ENCODE results near the gene MADCAM1.
"Not testable (repeated sequence)": the region's sequence is repeated elsewhere in the genome, so short reads cannot be mapped to it uniquely, and the experiment has no call there.

Gene MADCAM1

DNA sequence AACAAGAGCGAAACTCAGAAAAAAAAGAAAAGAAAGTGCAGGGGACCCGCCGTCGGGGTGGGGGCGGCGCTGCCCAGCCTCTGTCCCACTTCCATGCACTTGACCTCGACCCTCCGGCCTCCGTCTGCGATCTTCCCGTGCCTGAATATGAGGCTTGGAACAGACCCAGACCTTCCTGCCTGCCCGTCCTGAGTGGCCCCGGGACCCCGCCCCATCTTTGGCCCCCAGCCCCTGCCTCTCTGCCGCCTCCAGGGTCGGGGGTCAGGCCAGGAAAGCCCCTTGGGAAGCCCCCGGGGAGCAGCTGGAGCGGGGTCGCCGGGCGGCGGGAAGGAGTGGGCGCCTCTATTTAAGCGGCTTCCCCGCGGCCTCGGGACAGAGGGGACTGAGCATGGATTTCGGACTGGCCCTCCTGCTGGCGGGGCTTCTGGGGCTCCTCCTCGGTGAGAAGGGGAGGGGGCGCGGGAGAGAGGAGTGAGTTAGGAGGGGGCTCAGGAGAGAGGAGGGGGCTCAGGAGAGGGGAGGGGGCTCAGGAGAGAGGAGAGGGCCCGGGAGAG is at the start of gene MADCAM1:
MADCAM1 (plus strand) TSS at position 375 of the 554 bp plus-strand sequence; CDS start at position 389, 14 bp downstream.
- DNase-seq, result no peak

DNA sequence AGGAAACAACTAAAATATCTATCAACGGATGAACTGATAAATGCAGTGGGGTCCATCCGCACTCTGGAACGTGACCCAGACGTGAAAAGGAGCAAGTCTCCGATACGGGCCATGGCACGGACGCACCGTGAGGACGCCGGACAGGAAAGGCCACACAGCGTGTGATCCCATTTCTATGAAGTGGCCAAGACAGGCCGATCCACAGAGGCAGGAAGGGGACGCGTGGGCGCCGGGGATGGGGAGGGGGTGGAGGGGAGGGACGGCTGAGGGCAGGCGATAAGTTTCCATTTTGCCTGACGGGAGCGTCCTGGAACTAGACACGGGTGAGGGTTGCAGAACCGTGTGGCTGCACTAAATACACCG is 49.2 kb upstream of the MADCAM1 start:
- no peak for DNase-seq

DNA sequence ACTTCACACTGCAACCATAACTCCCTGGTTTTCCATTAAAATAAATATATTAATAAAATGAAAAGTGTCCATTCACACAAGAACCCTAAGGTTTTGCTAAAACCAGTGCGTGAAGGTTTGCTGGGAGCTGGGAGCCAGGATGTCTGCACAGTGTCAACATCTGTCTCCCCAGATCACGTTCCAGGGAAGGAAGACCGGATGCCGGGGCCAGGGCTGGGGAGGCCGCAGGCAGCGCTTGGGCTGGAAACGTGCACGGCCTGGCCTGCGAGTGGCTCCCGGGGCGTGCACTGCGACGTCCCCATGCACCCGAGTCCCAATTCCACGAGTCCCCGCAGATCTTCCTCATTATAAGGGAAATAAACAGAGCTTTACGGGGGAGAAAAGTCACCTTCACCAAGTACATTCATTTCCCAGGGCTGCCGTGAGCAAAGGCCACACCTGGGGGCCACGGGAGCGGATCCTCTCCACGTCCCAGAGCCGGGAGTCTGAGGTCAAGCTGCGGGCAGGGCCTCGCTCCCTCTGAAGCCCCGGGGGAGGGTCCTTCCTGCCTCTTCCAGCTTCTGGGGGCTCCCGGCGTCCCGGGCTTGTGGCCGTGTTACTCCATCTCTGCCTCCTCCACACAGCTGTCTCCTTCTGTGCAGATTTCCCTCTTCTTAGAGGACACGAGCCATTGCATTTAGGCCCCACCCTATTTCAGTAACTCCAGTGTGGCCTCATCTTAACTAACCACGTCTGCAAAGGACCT is 48.3 kb upstream of the MADCAM1 start:
- no peak for DNase-seq

DNA sequence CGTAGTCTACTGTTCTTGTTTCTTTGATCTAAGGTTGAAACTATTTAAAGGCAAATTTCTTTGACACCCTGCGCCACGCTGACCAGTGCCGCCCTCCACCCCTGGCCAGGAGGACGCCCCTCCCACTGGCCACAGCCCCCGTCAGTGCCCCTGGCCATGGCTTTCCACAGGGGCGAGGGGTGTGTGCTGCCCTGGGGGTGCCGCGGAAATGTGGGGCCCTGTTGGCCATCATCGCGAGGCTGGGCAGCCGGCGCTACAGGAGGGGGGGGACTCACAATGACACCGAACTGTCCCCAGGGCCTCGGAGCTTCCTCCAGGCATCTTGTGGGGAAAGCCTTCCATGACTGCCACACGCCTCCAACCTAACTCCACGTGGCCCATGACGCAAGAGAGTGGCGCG is 46.4 kb upstream of the MADCAM1 start:
- DNase-seq, result no peak

DNA sequence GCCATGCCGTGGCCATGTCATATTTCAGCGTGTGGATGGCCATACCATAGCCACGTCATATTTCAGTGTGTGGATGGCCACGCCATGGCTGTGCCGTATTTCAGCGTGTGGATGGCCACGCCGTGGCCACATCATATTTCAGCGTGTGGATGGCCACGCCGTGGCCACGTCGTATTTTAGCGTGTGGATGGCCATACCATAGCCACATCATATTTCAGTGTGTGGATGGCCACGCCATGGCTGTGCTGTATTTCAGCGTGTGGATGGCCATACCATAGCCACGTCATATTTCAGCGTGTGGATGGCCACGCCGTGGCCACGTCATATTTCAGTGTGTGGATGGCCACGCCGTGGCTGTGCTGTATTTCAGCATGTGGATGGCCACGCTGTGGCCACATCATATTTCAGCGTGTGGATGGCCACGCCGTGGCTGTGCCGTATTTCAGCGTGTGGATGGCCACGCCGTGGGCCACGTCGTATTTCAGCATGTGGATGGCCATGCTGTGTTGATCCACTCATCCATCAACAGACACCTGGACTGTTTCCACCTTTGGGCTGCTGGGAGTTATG is 45.3 kb upstream of the MADCAM1 start:
- not testable (repeated sequence) for DNase-seq

DNA sequence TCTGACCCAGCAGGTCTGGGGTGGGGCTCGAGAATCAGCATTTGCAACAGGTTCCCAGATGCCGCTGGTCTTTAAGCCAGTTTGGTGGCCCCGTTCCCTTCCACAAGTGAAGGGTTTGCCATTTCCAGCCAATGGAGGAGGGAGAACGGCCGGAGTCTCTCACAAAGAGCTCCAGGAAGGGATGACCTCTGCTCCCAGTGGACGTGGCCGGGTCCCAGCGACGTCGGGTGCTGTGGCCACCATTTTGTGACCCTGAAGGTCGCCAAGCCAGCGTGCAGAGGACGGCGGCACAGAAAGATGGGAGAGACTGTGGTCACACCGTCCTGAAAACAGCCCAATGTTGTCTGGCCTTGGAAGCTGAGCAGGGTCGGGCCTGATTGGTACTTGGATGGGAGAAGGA is 43.5 kb upstream of the MADCAM1 start:
- no peak for DNase-seq

DNA sequence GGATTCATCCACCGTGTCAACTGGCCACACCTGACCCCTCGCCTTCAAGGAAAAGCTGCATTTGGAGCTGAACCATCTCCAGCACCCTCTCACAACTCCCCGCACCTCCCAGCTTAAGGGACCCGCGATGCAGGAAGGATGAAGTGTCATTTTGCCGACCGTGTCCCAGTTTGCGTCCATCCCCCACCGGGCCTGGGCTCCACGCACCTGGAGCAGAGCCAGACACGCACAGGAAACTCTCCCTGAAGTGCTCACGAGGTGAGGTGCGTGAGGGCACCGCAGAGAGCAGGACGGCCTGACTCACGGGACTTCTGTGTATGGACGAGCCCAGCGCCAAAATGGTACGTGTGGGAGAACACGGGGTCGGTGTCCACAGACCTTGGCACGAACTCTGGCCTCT is 42.7 kb upstream of the MADCAM1 start:
- DNase-seq, result no peak

DNA sequence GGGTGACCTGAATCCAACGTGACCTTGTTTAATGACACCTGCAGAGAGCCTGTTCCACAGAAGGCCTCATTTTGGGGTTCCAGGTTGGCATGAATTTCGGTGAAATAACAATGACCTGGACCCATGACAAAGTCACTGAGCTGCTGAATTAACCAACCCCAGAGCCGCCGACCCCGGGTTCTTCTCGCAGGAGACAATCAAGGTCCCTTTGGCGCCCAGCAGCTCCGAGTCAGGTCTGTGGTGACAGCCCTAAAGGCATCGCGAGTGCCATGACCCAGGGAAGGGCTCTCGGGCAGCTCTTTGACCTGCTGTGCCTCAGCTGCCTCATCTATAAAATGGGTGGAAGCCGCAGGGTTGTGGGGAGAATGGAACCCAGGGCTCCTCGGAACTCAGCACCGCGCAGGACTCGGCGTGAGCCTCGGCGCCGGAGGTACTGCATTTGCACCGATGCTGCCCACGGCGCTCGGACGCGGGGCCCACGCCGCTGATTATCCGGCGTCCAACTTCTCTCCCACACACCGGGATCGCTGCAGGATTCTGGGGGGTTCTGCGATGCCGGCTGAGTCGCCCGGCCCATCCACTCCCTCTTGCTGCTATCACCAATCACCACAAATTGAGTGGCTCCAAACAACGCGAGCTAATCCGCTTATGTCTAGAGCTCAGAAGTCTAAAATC is 41.1 kb upstream of the MADCAM1 start:
- DNase-seq, result no peak

DNA sequence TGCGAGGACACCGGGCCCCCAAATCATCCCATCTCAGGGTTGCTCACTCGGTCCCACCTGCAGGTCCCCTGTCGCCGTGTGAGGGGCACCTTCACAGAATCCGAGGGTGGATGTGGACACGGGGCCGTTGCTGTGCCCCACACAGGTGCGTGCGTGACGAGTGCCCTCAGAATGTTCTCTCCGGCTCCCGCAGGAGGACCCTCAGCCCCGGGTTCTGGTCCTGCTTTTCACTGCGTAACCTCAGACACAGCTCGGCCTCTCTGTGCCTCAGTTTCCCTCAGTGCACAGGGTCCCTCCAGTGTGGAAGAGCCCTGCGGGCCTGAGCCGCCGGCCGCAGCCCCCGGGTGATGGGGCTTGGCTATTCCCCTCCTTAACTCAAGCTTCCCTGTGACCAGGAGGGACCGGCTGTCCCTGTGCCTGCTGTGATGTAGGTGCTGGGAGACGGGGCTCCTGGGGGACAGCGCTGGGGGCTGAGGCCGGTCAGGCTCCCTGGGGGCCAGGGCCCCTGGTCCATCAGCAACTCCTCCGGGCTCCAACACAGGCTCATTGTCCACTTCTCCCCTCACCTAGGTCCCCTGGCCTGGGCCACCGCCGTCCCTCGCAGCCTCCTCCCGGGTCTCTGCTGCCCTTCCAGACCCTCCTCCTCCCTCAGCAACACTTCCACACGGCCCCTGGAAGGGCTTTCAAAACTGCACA is 40.3 kb upstream of the MADCAM1 start:
- no peak for DNase-seq

DNA sequence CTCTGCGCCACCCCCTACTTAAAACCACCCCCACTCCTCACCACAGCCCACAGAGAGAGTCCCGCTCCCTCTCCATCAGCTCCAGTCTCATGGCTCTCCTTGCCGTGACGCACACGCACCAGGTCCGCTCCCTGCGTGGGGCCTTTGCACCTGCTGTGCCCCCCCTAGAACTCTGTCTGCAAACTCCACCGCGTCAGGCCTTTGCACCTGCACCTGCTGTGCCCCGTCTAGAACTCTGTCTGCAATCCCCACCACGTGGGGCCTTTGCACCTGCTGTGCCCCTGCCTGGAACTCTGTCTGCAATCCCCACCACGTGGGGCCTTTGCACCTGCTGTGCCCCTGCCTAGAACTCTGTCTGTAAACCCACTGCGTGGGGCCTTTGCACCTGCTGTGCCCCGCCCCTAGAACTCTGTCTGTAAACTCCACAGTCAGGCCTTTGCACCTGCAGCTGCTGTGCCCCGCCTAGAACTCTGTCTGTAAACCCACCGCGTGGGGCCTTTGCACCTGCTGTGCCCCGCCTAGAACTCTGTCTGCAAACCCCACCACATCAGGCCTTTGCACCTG is 39.7 kb upstream of the MADCAM1 start:
- DNase-seq, result no peak

DNA sequence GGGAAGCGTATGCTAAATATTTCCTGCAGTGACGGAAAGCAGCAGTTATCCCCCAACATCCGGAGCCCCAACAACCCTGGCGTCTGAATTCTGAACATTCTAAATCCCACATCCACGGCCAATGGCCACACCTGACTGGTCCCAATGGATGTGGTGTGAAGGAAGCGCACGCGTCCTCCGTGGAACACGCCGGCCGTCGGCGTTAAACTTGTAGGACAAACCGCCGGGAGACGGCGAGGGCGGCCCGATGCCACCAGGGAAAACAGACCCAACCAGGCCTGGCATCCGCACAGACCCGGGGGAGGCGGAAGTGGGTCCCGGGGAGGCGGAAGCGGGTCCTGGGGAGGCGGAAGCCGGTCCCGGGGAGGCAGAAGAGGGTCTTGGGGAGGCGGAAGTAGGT is 38.6 kb upstream of the MADCAM1 start:
- DNase-seq, result no peak

DNA sequence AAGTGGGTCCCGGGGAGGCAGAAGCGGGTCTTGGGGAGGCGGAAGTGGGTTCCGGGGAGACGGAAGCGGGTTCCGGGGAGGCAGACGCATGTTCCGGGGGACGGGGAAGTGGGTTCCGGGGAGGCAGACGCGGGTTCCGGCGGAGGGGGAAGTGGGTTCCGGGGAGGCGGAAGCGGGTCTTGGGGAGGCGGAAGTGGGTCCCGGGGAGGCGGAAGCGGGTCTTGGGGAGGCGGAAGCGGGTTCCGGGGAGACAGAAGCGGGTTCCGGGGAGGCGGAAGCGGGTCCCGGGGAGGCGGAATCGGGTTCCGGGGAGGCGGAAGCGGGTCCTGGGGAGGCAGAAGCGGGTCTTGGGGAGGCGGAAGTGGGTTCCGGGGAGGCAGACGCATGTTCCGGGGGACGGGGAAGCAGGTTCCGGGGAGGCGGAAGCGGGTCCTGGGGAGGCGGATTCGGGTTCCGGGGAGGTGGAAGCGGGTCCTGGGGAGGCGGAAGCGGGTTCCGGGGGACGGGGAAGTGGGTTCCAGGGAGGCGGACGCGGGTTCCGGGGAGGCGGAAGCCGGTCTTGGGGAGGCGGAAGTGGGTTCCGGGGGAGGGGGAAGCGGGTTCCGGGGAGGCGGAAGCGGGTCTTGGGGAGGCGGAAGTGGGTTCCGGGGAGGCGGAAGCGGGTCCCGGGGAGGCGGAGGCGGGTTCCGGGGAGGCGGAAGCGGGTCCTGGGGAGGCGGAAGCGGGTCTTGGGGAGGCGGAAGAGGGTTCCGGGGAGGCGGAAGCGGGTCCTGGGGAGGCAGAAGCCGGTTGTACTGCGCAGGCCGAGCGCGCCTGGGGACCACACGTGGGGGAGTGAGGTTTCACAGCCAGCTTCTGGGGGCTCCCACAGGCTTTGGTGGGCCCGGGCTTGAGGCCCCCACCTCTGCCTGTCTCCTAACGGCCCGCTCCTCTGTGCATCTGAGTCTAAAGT is 37.9 kb upstream of the MADCAM1 start:
- DNase-seq, result no peak

DNA sequence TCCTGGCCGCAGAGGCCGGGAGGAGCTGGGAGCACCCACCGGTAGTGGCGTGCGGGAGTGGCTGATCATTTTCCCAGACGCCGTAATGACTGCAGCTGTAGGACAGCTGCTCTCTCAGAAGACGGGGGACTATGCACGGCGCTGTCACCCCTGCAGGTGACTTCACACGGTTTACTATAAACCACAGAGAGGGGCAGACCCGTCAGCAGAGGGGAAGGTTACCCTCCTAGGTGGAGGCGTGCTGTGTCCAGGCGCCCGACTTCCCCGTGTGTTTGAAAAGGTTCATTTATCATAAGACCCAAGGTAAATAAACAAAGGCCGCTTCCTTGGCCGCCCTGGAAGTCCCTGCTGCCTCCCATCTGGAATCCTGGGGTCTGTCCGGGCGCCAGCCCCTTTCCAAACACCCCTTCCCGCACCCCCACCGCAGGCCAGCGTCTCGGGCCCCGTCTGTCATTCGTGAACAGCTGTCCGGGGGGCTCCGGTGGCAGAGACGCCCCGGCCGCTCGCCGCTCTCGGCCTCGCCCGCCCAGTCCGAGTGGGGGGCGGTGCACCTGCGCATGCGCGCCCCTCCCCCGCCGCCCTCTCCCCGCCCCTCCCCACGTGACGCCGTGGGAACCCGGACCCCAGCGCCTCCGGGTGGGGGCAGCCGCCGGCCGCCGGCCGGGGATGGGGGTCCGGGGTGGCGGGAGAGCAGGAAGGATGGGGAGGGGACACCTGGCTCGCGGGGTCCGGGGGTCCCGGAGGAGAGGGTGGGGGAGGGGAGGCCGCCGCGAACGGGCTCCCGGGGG is 36.4 kb upstream of the MADCAM1 start:
- peak in 1 of 6 experiments; percentile 20 for DNase-seq

DNA sequence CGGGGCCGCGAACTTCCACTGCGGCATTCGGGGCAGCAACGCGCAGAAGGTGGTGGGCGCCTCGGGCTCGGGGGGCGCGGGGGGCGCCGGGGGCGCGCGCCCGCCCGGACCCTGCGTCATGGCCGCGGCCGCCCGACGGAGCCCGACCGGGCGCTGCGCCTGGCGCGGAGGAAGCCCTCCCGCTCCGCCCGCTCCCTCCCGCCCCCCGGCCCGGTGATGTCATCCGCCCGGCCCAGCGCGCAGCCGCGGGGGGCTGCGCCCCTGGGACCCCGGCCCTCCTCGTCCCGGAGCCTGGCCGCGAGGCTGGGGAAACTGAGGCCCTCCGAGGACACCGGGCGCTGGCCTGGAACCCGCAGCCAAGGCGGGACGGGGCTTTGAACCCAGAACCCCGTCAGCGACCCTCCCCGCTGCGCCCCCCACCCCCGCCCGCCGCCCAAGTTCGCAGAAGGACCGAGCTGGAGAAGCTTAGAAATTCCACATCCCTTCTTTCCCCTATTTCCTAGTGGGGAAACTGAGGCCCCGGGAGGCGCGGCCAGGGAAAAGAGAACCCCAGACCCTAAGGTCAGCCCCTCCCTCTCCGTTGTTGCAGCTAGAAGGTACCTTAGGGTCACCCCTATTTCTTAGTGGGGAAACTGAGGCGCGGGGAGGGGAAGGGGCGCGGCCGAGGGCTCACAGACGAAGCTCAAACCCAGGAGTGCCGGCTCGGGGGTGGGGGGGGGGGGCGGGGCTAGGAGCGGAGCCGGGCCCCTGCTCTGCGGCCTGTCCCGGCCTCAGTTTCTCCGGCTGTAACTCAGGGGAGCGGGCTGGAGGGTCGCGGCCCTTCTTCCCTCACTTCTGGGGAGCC is 35.2 kb upstream of the MADCAM1 start, which contains the start of gene SHC2:
SHC2 (minus strand) TSS at position 157 of the 844 bp plus-strand sequence; CDS start at position 120, 37 bp downstream.
- no peak for DNase-seq

DNA sequence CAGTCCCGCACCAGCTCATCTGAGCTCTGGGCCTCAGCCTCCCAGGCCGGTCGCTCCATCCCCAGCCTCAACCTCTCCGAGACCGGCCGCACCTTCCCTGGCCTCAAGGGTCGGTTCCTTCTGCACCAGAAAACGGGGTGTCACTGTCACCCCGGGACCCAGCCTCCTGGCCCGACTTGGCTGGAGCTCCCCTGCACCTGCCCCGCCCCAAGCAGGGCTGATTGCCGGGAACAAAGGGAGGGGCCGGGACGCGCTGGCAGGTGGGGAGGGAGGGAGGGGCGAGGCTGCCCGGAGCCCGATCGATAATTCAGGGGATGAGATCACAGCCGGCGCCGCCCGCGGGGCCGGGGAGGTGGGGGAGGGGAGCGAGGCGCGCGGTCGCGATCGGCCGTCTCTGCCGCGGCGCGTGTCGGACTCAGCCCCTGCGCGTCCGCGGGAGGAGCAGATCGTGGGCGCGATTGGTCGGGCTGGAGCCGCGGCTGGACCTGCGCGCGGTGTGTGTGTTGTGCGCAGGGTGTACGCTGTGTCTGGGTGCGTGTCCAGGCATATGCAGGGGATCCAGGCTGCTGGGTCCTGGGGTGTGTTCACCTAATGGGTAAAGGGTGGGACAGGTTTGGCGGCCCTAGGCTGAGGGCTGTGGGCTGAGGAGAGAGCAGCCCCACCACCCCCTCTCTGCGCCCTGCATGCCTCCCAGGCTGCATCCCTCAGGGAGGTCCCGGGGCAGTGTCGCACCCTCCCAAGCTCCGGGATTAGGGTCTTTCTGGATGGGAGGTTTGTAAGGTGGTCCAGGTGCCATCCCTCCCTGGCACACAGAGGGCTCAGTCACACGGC is 34.4 kb upstream of the MADCAM1 start:
- DNase-seq, result no peak

DNA sequence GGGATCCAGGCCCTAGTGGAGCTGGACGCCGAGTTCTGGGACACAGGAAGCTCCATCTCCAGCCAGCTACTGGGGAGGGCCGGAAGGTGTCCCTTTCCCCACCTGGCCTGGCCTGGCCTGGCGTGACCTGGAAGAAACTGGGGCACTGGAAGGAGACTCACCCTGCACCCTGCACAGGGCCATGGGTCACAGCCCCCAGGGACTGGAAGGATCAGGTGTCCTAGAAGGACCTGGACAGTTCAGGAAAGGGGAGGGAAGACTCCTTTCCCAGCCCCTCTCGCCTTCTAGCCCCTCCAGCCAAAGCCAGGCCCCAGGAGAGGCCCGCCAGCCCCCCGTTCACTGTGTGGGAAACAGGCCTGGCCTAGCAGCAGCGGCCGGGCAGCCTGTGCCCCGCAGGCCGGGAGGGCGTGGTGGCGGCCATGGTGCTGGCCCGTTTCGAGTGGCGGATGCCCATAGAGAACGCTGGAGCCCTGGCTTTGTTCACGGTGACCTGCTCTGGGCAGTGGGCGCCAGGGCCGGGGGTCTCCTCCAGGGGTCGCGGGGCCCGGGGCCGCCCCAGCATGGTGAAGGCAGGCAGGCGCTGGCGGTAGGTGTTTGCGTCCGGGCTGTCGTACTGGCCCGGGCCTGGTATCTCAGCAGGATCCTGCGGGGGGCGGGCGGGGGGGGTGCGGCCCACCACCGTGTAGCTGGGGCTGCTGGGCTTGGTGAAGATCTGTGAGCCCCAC is 32.6 kb upstream of the MADCAM1 start:
- DNase-seq, result no peak

DNA sequence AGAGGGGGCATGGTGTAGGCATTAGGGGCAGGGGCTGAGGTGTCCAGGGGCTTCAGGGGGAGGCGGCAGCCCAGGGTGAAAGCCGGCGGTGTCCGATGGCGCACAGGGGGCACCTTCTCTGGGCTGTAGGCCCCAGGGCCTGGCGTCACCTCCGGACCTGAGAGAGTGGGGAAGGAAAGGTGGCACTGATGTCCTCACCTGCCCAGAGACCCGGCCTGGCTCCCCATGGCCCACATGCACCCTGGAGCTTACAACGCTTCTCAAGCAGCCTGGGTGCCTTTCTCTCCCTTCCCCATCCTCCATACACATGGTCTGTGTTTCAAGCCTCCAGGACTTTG is 32.1 kb upstream of the MADCAM1 start:
- DNase-seq, result no peak

DNA sequence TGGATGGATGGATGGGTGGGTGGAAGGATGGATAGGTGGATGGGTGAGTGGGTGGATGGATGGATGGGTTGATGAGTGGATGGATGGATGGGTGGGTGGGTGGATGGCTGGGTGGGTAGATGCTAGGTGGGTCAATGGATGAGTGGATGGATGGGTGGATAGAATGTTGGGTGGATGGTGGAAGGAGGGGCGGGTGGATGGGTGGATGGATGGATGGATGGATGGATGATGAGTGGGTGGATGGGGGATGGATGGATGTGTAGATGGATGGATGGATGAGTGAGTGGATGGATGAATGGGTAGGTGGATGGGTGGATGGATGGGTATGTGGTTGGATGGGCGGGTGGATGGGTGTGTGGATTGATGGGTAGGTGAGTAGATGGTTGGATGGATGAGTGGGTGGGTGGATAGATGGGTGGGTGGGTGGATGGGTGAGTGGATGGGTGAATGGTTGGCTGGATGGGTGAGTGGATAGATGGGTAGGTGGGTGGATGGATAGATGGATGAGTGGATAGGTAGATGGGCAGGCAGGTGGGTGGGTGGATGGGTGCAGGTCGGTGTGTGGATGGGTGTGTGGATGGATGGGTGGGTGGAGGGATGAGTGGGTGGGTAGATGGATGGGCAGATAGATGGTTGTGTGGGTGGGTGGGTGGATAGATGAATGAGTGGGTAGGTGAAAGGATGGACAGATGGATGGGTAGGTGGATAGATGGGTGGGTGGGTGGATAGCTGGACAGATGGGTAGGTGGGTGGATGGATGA is 31.1 kb upstream of the MADCAM1 start:
- DNase-seq, result no peak

Data from stimulated activated naive CD4-positive, alpha-beta T cell (primary cell).